Activated CD4-positive, alpha-beta T cell treated with anti-CD3 and anti-CD28 coated beads, Interleukin-2, amount 10 ng/mL, durations not matched to agents 24 days and 14 days (primary cell): ENCODE measurements around the gene R3HDM4. TPM values are rescaled to one million over a fixed set of nuclear protein-coding genes. Genes with fewer than 3 reads are reported as not detected.
"Not testable (repeated sequence)": the region's sequence is repeated elsewhere in the genome, so short reads cannot be mapped to it uniquely, and the experiment has no call there.

Experiments used
- DNase-seq: peaks from one replicate; pipeline ENCODE4 v3.0.0; 2022
- H3K27ac Mint-ChIP-seq: one replicate; pipeline ENCODE4 v1.8.0; 2022; ENCODE audit warnings: mild to moderate bottlenecking, mixed read lengths
- H3K27me3 Mint-ChIP-seq: one replicate; pipeline ENCODE4 v1.8.0; 2022; ENCODE audit warnings: mixed read lengths
- H3K36me3 Mint-ChIP-seq: one replicate; pipeline ENCODE4 v1.8.0; 2022; ENCODE audit warnings: low read depth, mild to moderate bottlenecking, mixed read lengths
- H3K4me1 Mint-ChIP-seq: one replicate; pipeline ENCODE4 v1.8.0; 2021; ENCODE audit warnings: mixed read lengths
- H3K4me3 Mint-ChIP-seq: one replicate; pipeline ENCODE4 v1.8.0; 2022; ENCODE audit warnings: mild to moderate bottlenecking, moderate library complexity, mixed read lengths
- H3K9me3 Mint-ChIP-seq: one replicate; pipeline ENCODE4 v1.8.0; 2021; ENCODE audit warnings: mixed read lengths
- intact Hi-C: fragments of 100-400 bp; cut with micrococcal nuclease; formaldehyde crosslinking; loops from one replicate; pipeline ENCODE4 v1.15.1; 2023
- total RNA-seq: library from RNA; stranded (reverse); gene quantifications from 2 replicates; pipeline ENCODE4 v1.2.3, GENCODE V29; 2022

R3HDM4 gene
- total RNA-seq, 1 donor from 2014 or later: 91.5 TPM

DNA sequence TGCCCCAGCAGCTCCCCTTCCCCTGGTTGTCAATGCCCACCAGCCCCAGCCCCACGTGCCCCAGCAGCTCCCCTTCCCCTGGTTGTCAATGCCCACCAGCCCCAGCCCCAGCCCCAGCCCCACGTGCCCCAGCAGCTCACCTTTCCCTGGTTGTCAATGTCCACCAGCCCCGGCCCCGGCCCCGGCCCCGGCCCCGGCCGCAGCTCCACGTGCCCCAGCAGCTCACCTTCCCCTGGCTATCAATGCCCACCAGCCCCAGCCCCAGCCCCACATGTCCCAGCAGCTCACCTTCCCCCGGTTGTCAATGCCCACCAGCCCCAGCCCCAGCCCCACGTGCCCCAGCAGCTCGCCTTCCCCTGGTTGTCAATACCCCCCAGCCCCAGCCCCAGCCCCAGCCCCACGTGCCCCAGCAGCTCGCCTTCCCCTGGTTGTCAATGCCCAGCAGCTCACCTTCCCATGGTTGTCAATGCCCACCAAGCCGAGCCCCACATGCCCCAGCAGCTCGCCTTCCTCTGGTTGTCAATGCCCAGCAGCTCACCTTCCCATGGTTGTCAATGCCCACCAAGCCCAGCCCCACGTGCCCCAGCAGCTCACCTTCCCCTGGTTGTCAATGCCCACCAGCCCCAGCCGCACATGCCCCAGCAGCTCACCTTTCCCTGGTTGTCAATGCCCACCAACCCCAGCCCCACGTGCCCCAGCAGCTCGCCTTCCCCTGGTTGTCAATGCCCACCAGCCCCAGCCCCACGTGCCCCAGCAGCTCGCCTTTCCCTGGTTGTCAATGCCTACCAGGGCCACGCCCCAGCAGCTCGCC is 34.1 kb downstream of the R3HDM4 start:
- peaks cover 19% of the 10 kb centered on the region for H3K36me3 Mint-ChIP-seq
- H3K27me3 Mint-ChIP-seq, H3K4me3 Mint-ChIP-seq, H3K4me1 Mint-ChIP-seq, DNase-seq, H3K27ac Mint-ChIP-seq, intact Hi-C loops, H3K9me3 Mint-ChIP-seq: not testable (repeated sequence)

DNA sequence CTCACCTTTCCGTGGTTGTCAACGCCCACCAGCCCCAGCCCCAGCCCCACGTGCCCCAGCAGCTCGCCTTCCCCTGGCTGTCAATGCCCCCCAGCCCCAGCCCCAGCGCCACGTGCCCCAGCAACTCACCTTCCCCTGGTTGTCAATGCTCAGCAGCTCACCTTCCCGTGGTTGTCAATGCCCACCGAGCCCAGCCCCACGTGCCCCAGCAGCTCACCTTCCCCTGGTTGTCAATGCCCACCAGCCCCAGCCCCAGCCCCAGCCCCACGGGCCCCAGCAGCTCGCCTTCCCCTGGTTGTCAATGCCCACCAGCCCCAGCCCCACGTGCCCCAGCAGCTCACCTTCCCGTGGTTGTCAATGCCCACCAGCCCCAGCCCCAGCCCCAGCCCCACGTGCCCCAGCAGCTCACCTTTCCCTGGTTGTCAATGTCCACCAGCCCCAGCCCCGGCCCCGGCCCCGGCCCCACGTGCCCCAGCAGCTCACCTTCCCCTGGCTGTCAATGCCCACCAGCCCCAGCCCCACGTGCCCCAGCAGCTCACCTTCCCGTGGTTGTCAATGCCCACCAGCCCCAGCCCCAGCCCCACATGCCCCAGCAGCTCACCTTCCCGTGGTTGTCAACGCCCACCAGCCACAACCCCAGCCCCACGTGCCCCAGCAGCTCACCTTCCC is 34.9 kb downstream of the R3HDM4 start:
- intact Hi-C loops, H3K4me3 Mint-ChIP-seq, H3K4me1 Mint-ChIP-seq, DNase-seq, H3K9me3 Mint-ChIP-seq, H3K27me3 Mint-ChIP-seq, H3K27ac Mint-ChIP-seq: not testable (repeated sequence)
- H3K36me3 Mint-ChIP-seq: peaks cover 18% of the 10 kb centered on the region

- H3K4me1 Mint-ChIP-seq: peaks cover 7% of the 10 kb centered on the region
- H3K27me3 Mint-ChIP-seq: no peaks in the 10 kb centered on the region
- peaks cover 12% of the 10 kb centered on the region for H3K36me3 Mint-ChIP-seq
- no peak overlapping the region for H3K4me3 Mint-ChIP-seq
- H3K9me3 Mint-ChIP-seq: no peaks in the 10 kb centered on the region
- H3K27ac Mint-ChIP-seq: no peak overlapping the region
- intact Hi-C loops: no loop called here
- no peak for DNase-seq
Measured at GRCh38 chr19:876780-877314, 36.2 kb downstream of the R3HDM4 start.

DNA sequence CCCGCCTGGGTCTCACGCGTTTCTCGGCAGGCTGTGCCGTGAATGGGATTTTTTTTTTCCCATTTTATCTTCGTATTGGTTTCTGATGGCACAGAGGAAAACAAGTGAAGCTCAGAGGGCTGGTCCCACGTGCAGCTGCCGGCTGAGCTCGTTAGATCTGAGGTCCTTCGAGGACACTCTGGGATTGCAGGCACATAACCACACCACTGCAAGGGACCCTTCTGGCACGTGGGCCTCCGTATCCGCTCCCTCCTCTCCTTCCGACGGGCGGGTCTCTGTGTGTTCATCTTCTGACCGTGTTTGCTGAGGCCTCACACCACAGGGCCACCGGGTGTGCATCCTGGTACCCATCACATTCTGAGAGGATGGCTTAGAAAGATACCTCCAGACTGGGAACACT is 36.9 kb downstream of the R3HDM4 start:
- H3K9me3 Mint-ChIP-seq: no peaks in the 10 kb centered on the region
- H3K36me3 Mint-ChIP-seq: peaks cover 8% of the 10 kb centered on the region
- intact Hi-C loops: no loop called here
- peaks cover 9% of the 10 kb centered on the region for H3K4me1 Mint-ChIP-seq
- no peak for DNase-seq
- H3K27me3 Mint-ChIP-seq: no peaks in the 10 kb centered on the region
- H3K27ac Mint-ChIP-seq: no peak overlapping the region
- no peak overlapping the region for H3K4me3 Mint-ChIP-seq

DNA sequence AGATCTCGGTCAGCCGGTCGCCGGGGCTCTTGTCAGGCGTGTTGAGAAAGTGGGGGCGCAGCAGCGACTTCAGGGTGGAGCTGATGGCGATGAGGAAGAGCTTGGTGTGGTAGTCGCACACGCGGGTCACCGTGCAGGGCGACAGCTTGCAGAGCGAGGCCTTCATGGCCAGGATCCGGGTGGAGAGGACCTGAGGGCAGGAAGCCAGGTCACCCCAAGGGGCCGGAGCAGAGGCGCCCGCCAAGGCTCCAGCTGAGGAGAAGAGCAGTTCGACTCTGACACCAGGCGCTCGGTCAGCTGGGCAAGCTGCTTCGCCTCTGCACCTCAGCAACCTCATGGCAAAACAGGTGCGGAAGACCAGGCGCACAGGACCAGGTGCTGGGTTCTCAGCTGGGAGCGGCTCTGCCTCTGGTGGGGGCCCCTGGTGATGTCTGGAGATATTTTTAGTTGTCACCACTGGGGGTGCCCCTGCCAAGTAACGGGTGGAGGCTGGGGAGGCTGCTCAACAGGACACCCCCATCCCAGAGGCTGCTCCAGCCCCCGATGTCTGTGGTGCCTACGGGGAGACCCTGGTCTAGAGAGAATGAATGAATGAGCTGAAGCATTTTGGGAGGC is 37.6 kb downstream of the R3HDM4 start:
- no peak overlapping the region for H3K4me3 Mint-ChIP-seq

GRCh38 chr19:873561-874041 is 39.4 kb downstream of the R3HDM4 start:
- H3K4me3 Mint-ChIP-seq: no peak overlapping the region

More for the DNA sequence above, 37.6 kb downstream of the R3HDM4 start:
- intact Hi-C loops: no loop called here
- Mint-ChIP-seq H3K4me1 (peaks cover 10% of the 10 kb centered on the region), H3K27ac (no peak overlapping the region), H3K27me3 (no peaks in the 10 kb centered on the region), H3K9me3 (no peaks in the 10 kb centered on the region), H3K36me3 (peaks cover 9% of the 10 kb centered on the region)
- DNase-seq: no peak

GRCh38 chr19:873084-873483 is 39.9 kb downstream of the R3HDM4 start:
- H3K4me1 Mint-ChIP-seq: peaks cover 11% of the 10 kb centered on the region
- peaks cover 13% of the 10 kb centered on the region for H3K36me3 Mint-ChIP-seq
- no peaks in the 10 kb centered on the region for H3K9me3 Mint-ChIP-seq
- no peaks in the 10 kb centered on the region for H3K27me3 Mint-ChIP-seq
- intact Hi-C loops: no loop called here
- peak; percentile 94 for DNase-seq
- no peak overlapping the region for H3K27ac Mint-ChIP-seq
- peak overlapping the region; percentile 62 for H3K4me3 Mint-ChIP-seq

More at GRCh38 chr19:873561-874041, 39.4 kb downstream of the R3HDM4 start:
- Mint-ChIP-seq H3K27ac (no peak overlapping the region), H3K36me3 (peaks cover 11% of the 10 kb centered on the region), H3K27me3 (no peaks in the 10 kb centered on the region), H3K4me1 (peaks cover 11% of the 10 kb centered on the region), H3K9me3 (no peaks in the 10 kb centered on the region)
- peak; percentile 64 for DNase-seq
- intact Hi-C loops: no loop called here

GRCh38 chr19:872266-872951 is 40.6 kb downstream of the R3HDM4 start:
- DNase-seq: peak; percentile 96
- Mint-ChIP-seq H3K27me3 (no peaks in the 10 kb centered on the region), H3K9me3 (no peaks in the 10 kb centered on the region), H3K4me3 (peak overlapping the region; percentile 76), H3K27ac (peak overlapping the region; percentile 62), H3K36me3 (peaks cover 16% of the 10 kb centered on the region), H3K4me1 (peaks cover 11% of the 10 kb centered on the region)
- intact Hi-C loops: loop anchor here (1.0 kb wide), 1 partner anchor 10 kb away; no protein-coding TSS in a partner anchor

DNA sequence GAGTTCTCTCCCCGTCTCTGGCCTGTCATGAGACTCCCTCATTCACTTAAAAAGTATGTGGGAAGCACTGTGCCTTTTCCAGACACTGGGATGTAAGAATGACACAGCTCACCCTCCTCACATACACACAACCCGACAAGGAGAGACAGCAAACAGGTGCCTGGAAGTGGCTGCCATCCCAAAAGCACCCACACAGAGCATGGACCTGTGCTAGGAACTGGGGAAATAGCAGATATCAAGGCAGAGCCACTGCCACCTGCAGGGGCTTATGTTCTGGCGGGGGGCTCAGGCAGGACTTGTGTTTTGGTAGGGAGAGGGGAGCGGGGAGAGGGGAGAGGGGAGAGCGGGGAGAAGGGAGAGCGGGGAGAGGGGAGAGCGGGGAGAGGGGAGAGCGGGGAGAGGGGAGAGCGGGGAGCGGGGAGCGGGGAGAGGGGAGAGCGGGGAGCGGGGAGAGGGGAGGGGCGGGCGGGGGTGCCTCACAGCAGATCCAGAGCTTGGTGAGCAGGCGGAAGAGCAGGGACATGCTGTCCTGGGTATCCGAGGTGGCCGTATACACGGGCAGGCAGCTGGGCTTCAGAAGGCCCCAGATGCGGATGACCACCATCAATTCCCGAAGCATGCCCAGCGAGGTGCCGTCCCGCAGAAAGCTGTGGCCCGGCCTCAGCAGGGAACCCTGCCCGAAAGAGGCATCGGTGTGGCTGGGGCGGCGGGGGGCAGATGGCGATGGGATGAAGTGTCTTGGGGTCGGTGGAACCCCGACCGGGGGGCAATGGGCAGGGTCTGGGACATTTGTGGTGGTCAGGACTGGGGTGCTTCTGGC is 41.4 kb downstream of the R3HDM4 start:
- H3K27ac Mint-ChIP-seq: peak overlapping the region; percentile 65
- intact Hi-C loops: loop anchor here (1.0 kb wide), 1 partner anchor 9 kb away; no protein-coding TSS in a partner anchor
- no peaks in the 10 kb centered on the region for H3K9me3 Mint-ChIP-seq
- DNase-seq: peak; percentile 71
- peaks cover 11% of the 10 kb centered on the region for H3K4me1 Mint-ChIP-seq
- peak overlapping the region; percentile 76 for H3K4me3 Mint-ChIP-seq
- H3K27me3 Mint-ChIP-seq: no peaks in the 10 kb centered on the region
- peaks cover 18% of the 10 kb centered on the region for H3K36me3 Mint-ChIP-seq

- no peak overlapping the region for H3K27ac Mint-ChIP-seq
- no peaks in the 10 kb centered on the region for H3K9me3 Mint-ChIP-seq
- intact Hi-C loops: no loop called here
- H3K4me1 Mint-ChIP-seq: peaks cover 11% of the 10 kb centered on the region
- DNase-seq: no peak
- no peak overlapping the region for H3K4me3 Mint-ChIP-seq
- peaks cover 17% of the 10 kb centered on the region for H3K36me3 Mint-ChIP-seq
- no peaks in the 10 kb centered on the region for H3K27me3 Mint-ChIP-seq
Measured at GRCh38 chr19:870963-871401, 42.0 kb downstream of the R3HDM4 start.

- H3K4me3 Mint-ChIP-seq: no peak overlapping the region
- no peaks in the 10 kb centered on the region for H3K27me3 Mint-ChIP-seq
- H3K4me1 Mint-ChIP-seq: peaks cover 11% of the 10 kb centered on the region
- peak overlapping the region; percentile 68 for H3K27ac Mint-ChIP-seq
- H3K9me3 Mint-ChIP-seq: no peaks in the 10 kb centered on the region
- peaks cover 17% of the 10 kb centered on the region for H3K36me3 Mint-ChIP-seq
- intact Hi-C loops: no loop called here
- DNase-seq: no peak
Measured at GRCh38 chr19:870314-870713, 42.7 kb downstream of the R3HDM4 start.

DNA sequence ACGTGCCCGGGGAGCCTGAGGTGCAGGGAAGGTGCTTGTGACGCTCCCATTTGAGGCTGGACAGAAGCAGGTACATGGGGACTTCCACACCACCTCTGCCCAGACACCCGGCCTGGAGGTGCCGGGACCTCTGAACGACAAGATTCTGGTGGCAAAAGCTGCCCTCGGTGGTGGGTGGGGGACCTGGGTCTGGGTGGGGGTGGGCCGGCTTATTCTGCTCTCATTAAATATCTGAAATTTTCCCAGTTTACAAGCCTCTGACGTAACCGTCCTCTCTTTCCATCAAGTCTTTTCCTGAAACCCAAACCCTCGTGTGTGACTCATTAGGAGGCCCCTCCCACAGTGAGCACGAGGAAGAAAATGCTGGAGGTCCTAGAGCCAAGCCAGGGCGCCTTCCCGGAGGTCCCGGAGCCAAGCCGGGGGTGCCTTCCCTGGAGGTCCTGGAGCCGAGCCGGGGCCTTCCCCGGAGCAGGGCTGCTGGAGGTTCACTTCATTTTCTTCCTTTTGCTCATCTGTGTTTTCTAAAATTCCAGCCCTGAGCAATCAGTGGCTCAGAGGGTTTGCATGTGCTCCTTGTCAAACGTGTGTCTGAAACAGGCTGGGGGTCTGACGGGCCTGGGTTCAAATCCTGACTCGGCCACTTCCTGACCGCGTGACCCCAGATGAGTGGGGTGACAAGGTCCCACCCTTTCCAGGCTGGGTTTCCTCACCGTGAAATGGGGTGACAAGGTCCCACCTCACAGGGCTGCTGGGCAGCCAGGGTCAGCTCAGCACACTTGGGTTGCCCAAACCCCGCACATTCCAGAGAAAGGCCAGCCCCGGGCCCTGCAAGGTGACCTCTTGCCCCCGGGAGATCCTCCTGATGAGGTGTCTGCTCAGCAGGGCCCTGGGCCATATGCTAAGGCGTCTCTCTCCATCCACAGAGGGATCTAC is 43.5 kb downstream of the R3HDM4 start:
- Mint-ChIP-seq H3K27ac (no peak overlapping the region), H3K9me3 (no peaks in the 10 kb centered on the region), H3K4me1 (peaks cover 11% of the 10 kb centered on the region), H3K27me3 (no peaks in the 10 kb centered on the region), H3K4me3 (no peak overlapping the region), H3K36me3 (peaks cover 17% of the 10 kb centered on the region)
- intact Hi-C loops: no loop called here
- no peak for DNase-seq
